ENCODE data around the gene ZNF365. TPM values are rescaled to one million over a fixed set of nuclear protein-coding genes. Genes with fewer than 3 reads are reported as not detected.
"Not testable (repeated sequence)": the region's sequence is repeated elsewhere in the genome, so short reads cannot be mapped to it uniquely, and the experiment has no call there.

Gene ZNF365
- total RNA-seq, 1 experiment from 2014 or later: not detected

DNA sequence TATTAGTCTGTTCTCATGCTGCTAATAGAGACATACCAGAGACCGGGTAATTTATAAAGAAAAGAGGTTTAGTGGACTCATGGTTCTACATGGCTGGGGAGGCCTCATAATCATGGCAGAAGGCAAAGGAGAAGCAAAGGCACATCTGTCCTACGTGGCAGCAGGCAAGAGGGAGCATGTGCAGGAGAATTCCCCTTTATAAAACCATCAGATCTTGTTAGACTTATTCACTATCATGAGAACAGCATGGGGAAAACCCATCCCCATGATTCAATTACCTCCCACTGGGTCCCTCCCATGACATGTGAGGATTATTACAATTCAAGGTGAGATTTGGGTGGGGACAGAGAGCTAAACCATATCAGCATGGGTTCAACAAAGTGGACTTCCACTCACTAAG lies 16.0 kb upstream of the ZNF365 start:
- not testable (repeated sequence) for H3K4me3 ChIP-seq (ENCODE audit: low read length); H3K79me2 ChIP-seq (ENCODE audit: low read length); H4K20me1 ChIP-seq (ENCODE audit: insufficient read depth, low read depth, low read length); H3K9me2 ChIP-seq (replicated peaks; ENCODE audit: insufficient read depth, low read length); H3K27ac ChIP-seq (ENCODE audit: low read length); H3K4me1 ChIP-seq (ENCODE audit: low read length); H3K9me3 ChIP-seq (ENCODE audit: low read length); H3K36me3 ChIP-seq (ENCODE audit: insufficient read depth, low read length); H3K9ac ChIP-seq (ENCODE audit: low read length); H3K4me2 ChIP-seq (ENCODE audit: low read depth, low read length, poor library complexity, severe bottlenecking); H2AFZ ChIP-seq (ENCODE audit: low read length); H3K27me3 ChIP-seq (ENCODE audit: low read length); DNase-seq

DNA sequence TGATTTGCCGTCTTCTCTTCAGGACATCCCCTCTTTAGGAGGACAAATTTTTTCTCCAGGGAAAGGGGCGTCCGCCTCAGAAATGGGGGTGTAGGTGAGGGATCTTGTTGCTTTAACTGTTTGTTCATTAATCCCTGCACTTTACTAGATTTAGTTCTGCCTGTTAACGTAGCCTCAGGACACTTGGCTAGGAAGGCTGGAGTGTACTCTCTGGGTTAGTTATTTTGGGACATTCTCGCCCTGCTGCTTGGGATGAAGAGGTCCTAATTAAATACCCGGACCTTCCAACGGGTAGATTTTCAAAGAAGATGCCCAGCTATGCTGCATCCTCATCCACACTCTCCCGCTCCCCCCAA lies 552 bp upstream of the ZNF365 start:
- no peaks in the 10 kb centered on the region for H4K20me1 ChIP-seq (ENCODE audit: insufficient read depth, low read depth, low read length)
- H3K4me2 ChIP-seq (ENCODE audit: low read depth, low read length, poor library complexity, severe bottlenecking): no peak overlapping the region
- H2AFZ ChIP-seq (ENCODE audit: low read length): no peak overlapping the region
- H3K9me3 ChIP-seq (ENCODE audit: low read length): no peaks in the 10 kb centered on the region
- H3K27ac ChIP-seq (ENCODE audit: low read length): no peak overlapping the region
- no peaks in the 10 kb centered on the region for H3K79me2 ChIP-seq (ENCODE audit: low read length)
- H3K4me3 ChIP-seq (ENCODE audit: low read length): no peak overlapping the region
- no peaks in the 10 kb centered on the region for H3K27me3 ChIP-seq (ENCODE audit: low read length)
- DNase-seq: no peak
- no peak overlapping the region for H3K9ac ChIP-seq (ENCODE audit: low read length)
- no peaks in the 10 kb centered on the region for H3K9me2 ChIP-seq (replicated peaks; ENCODE audit: insufficient read depth, low read length)
- H3K36me3 ChIP-seq (ENCODE audit: insufficient read depth, low read length): no peaks in the 10 kb centered on the region
- no peaks in the 10 kb centered on the region for H3K4me1 ChIP-seq (ENCODE audit: low read length)

DNA sequence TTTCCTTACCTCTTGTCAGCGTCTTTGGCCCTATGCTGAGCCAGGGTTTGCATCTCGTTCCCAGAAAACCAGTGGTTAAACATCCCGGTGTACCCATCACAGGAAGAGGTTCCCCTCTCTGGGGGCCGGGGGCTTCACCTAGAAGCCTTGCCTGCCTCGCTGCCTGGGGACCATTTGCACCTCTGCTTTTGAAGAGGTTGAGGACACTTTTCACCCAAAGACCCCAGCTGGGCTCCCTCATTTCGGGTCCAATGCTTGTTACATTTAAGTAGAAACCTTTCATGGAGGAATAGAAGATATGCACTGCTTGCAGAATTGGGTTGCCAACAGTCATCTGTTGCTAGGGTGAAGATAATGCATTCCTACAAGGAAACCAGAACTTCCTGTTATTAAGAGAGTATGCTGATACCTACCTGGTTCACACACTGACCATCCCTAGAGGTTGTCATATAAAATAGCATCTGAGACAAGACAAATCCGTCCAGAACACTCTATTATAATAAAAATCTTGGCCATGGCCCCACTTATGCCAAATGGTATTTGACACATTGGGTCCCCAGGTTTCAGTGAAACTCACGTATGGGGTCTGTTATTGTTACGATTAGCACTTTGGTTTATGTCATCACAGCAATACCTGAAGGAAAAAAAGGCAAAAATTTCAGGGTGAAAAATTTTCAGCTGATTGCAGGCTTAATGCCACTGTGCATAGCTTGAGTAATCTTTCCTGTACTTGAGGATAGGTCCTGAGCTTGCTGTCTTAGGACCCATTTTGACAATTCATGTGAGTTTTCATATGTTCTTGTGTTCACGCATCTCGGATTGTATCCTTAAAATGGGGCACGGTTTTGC lies 917 bp downstream of the ZNF365 start:
- H3K9me3 ChIP-seq (ENCODE audit: low read length): no peaks in the 10 kb centered on the region
- no peaks in the 10 kb centered on the region for H3K36me3 ChIP-seq (ENCODE audit: insufficient read depth, low read length)
- no peaks in the 10 kb centered on the region for H3K9me2 ChIP-seq (replicated peaks; ENCODE audit: insufficient read depth, low read length)
- no peaks in the 10 kb centered on the region for H3K27me3 ChIP-seq (ENCODE audit: low read length)
- no peak overlapping the region for H3K27ac ChIP-seq (ENCODE audit: low read length)
- DNase-seq: no peak
- H3K9ac ChIP-seq (ENCODE audit: low read length): no peak overlapping the region
- no peak overlapping the region for H3K4me3 ChIP-seq (ENCODE audit: low read length)
- H2AFZ ChIP-seq (ENCODE audit: low read length): no peak overlapping the region
- no peak overlapping the region for H3K4me2 ChIP-seq (ENCODE audit: low read depth, low read length, poor library complexity, severe bottlenecking)
- no peaks in the 10 kb centered on the region for H3K79me2 ChIP-seq (ENCODE audit: low read length)
- H4K20me1 ChIP-seq (ENCODE audit: insufficient read depth, low read depth, low read length): no peaks in the 10 kb centered on the region
- no peaks in the 10 kb centered on the region for H3K4me1 ChIP-seq (ENCODE audit: low read length)

DNA sequence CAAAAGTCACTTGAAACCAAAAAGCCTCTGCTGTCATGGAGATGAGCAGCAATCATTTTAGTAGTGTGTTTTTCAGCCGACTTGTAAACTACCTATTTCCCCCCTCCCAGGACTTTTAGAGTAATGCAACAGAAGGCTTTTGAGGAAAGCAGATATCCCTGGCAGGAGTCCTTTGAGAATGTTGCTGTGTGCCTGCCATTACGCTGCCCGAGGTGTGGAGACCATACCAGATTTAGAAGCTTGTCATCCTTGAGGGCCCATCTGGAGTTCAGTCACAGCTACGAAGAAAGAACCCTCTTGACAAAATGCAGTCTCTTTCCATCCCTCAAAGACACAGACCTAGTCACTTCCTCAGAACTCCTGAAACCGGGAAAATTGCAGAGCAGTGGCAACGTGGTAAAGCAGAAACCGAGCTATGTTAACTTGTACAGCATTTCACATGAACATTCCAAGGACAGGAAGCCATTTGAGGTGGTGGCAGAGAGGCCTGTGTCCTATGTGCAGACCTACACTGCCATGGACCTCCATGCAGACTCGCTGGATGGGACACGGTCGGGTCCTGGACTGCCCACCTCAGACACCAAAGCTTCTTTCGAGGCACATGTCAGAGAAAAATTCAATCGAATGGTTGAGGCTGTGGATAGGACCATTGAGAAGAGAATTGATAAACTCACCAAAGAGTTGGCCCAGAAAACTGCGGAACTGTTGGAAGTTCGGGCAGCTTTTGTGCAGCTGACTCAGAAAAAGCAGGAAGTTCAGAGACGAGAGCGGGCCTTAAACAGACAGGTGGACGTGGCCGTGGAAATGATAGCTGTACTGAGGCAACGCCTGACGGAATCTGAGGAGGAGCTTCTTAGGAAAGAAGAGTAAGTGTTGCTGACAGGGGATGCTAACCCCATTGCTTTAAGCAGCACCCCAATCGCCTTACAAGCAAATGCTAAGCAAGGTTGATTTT lies 2.2 kb downstream of the ZNF365 start:
- Histone ChIP-seq H3K27me3 (ENCODE audit: low read length) (no peaks in the 10 kb centered on the region), H3K4me3 (ENCODE audit: low read length) (no peak overlapping the region), H3K9me3 (ENCODE audit: low read length) (no peaks in the 10 kb centered on the region), H4K20me1 (ENCODE audit: insufficient read depth, low read depth, low read length) (no peaks in the 10 kb centered on the region), H3K4me2 (ENCODE audit: low read depth, low read length, poor library complexity, severe bottlenecking) (no peak overlapping the region), H3K79me2 (ENCODE audit: low read length) (no peaks in the 10 kb centered on the region), H3K9ac (ENCODE audit: low read length) (no peak overlapping the region), H2AFZ (ENCODE audit: low read length) (no peak overlapping the region), H3K27ac (ENCODE audit: low read length) (no peak overlapping the region), H3K36me3 (ENCODE audit: insufficient read depth, low read length) (no peaks in the 10 kb centered on the region), H3K4me1 (ENCODE audit: low read length) (no peaks in the 10 kb centered on the region), H3K9me2 (replicated peaks; ENCODE audit: insufficient read depth, low read length) (no peaks in the 10 kb centered on the region)
- DNase-seq: no peak

DNA sequence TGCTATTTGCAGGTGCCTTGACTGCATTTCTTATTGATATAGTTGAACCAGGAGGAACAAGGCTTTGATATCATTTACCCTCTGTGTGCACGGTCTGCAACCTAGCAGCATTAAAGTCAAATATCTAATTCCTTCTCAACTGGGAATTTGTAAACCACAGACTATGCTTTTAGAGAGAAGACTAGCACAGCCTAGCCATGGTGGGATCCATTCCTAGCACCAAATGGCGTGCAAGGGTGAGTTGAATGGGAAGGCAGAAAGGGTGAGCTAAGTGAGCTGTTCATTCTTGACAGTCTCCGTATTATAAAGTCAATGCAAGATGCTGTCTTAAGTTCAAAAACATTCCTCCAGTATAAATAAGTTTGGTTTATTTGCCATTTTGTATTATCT lies 2.9 kb downstream of the ZNF365 start:
- DNase-seq: no peak

DNA sequence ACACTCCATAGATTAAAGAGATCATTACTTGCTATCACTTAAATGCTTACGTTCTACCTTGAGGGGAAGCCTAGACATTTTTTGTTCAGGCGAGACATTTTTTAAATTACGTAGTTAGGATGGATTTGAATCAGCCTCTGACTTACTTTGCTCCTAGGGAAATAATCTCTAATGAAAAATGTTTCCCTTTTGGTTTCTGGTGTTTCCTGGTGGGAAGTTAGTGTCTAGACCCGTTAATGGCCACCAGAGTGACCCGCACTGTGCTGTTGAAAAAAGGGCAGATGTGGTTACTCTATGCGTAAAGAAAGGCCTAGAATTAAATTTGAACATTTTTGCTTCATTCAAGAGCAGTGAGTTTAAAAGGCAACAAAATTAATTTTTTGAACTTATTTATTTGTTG lies 3.8 kb downstream of the ZNF365 start:
- Histone ChIP-seq H3K79me2 (ENCODE audit: low read length) (no peaks in the 10 kb centered on the region), H3K27me3 (ENCODE audit: low read length) (no peaks in the 10 kb centered on the region), H4K20me1 (ENCODE audit: insufficient read depth, low read depth, low read length) (no peaks in the 10 kb centered on the region), H3K4me2 (ENCODE audit: low read depth, low read length, poor library complexity, severe bottlenecking) (no peak overlapping the region), H3K4me1 (ENCODE audit: low read length) (no peaks in the 10 kb centered on the region), H3K9me2 (replicated peaks; ENCODE audit: insufficient read depth, low read length) (no peaks in the 10 kb centered on the region), H3K4me3 (ENCODE audit: low read length) (no peak overlapping the region), H3K27ac (ENCODE audit: low read length) (no peak overlapping the region), H3K9me3 (ENCODE audit: low read length) (no peaks in the 10 kb centered on the region), H2AFZ (ENCODE audit: low read length) (no peak overlapping the region), H3K9ac (ENCODE audit: low read length) (no peak overlapping the region), H3K36me3 (ENCODE audit: insufficient read depth, low read length) (no peaks in the 10 kb centered on the region)
- no peak for DNase-seq

More for the DNA sequence above, 2.9 kb downstream of the ZNF365 start:
- Histone ChIP-seq H3K9me3 (ENCODE audit: low read length) (no peaks in the 10 kb centered on the region), H3K27me3 (ENCODE audit: low read length) (no peaks in the 10 kb centered on the region), H3K4me1 (ENCODE audit: low read length) (no peaks in the 10 kb centered on the region), H3K9ac (ENCODE audit: low read length) (no peak overlapping the region), H3K79me2 (ENCODE audit: low read length) (no peaks in the 10 kb centered on the region), H3K4me2 (ENCODE audit: low read depth, low read length, poor library complexity, severe bottlenecking) (no peak overlapping the region), H4K20me1 (ENCODE audit: insufficient read depth, low read depth, low read length) (no peaks in the 10 kb centered on the region), H2AFZ (ENCODE audit: low read length) (no peak overlapping the region), H3K36me3 (ENCODE audit: insufficient read depth, low read length) (no peaks in the 10 kb centered on the region), H3K4me3 (ENCODE audit: low read length) (no peak overlapping the region), H3K9me2 (replicated peaks; ENCODE audit: insufficient read depth, low read length) (no peaks in the 10 kb centered on the region), H3K27ac (ENCODE audit: low read length) (no peak overlapping the region)

DNA sequence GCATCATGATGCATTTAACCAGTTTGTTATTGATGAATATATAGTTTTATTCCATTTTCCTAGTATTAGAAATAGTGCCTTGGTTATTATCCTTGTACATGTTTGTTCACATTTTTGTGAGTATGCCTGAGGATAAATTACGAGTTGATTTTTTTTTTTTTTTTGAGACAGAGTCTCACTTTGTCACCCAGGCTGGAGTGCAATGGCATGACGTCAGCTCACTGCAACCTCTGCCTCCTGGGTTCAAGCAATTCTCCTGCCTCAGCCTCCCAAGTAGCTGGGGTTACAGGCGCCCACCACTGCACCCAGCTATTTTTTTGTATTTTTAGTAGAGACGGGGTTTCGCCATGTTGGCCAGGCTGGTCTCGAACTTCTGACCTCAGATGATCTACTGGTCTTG lies 4.7 kb downstream of the ZNF365 start:
- H3K9me3 ChIP-seq (ENCODE audit: low read length); H3K79me2 ChIP-seq (ENCODE audit: low read length); H3K4me1 ChIP-seq (ENCODE audit: low read length); DNase-seq; H4K20me1 ChIP-seq (ENCODE audit: insufficient read depth, low read depth, low read length); H3K9ac ChIP-seq (ENCODE audit: low read length); H3K27me3 ChIP-seq (ENCODE audit: low read length); H3K27ac ChIP-seq (ENCODE audit: low read length); H3K4me3 ChIP-seq (ENCODE audit: low read length); H2AFZ ChIP-seq (ENCODE audit: low read length); H3K4me2 ChIP-seq (ENCODE audit: low read depth, low read length, poor library complexity, severe bottlenecking); H3K9me2 ChIP-seq (replicated peaks; ENCODE audit: insufficient read depth, low read length); H3K36me3 ChIP-seq (ENCODE audit: insufficient read depth, low read length): not testable (repeated sequence)

DNA sequence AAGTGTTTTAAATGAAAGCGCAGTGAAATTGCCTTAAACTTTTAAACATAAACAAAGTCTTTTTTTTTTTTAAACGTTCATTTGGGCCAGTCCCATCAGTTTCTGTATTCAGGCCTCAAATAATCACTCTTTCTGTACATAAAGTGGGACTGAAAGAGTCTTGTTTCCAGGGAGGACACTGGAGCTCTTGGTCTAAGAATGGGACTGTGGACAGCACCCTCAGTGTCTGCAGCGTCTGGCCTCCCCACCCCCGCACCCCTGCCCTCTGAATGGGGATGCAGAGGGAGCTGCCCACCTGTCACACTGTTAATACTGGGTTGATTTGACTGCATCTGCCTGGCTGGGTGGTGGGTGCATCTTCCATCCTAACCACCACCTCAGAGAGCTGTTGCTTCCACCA lies 5.2 kb downstream of the ZNF365 start:
- H3K4me3 ChIP-seq (ENCODE audit: low read length): no peak overlapping the region
- H3K4me1 ChIP-seq (ENCODE audit: low read length): no peaks in the 10 kb centered on the region
- no peak for DNase-seq
- no peaks in the 10 kb centered on the region for H3K9me2 ChIP-seq (replicated peaks; ENCODE audit: insufficient read depth, low read length)
- H3K9me3 ChIP-seq (ENCODE audit: low read length): no peaks in the 10 kb centered on the region
- H3K9ac ChIP-seq (ENCODE audit: low read length): no peak overlapping the region
- no peaks in the 10 kb centered on the region for H4K20me1 ChIP-seq (ENCODE audit: insufficient read depth, low read depth, low read length)
- no peak overlapping the region for H3K27ac ChIP-seq (ENCODE audit: low read length)
- no peaks in the 10 kb centered on the region for H3K79me2 ChIP-seq (ENCODE audit: low read length)
- H3K4me2 ChIP-seq (ENCODE audit: low read depth, low read length, poor library complexity, severe bottlenecking): no peak overlapping the region
- no peak overlapping the region for H2AFZ ChIP-seq (ENCODE audit: low read length)
- H3K27me3 ChIP-seq (ENCODE audit: low read length): no peaks in the 10 kb centered on the region
- H3K36me3 ChIP-seq (ENCODE audit: insufficient read depth, low read length): no peaks in the 10 kb centered on the region

Measured in Karpas-422 (cell line).